Calu3 (cell line): ENCODE results near the gene ADPRH. TPM values are rescaled to one million over a fixed set of nuclear protein-coding genes. Genes with fewer than 3 reads are reported as not detected.

Experiments used
- BruUV-seq: library from RNA; stranded (reverse); fragments of 400-500 nt; replicated peaks from 2 replicates; lab custom pipeline; 2021; lab: Mats Ljungman, UMichigan
- CTCF ChIA-PET: fragments of 300-600 bp; sonication (Branson Sonifier 250); formaldehyde crosslinking; loops from one replicate; lab custom pipeline; 2022; ENCODE audit warnings: antibody characterized with exemption; lab: Charles Lee
- DNase-seq: peaks from one replicate; pipeline ENCODE4 v3.0.0; 2022
- H3K27ac Mint-ChIP-seq: one replicate; pipeline ENCODE4 v1.8.0; 2022; ENCODE audit warnings: mixed read lengths; ENCODE audit not compliant: unreplicated experiment
- H3K27me3 Mint-ChIP-seq: one replicate; pipeline ENCODE4 v1.8.0; 2022; ENCODE audit warnings: mixed read lengths; ENCODE audit not compliant: unreplicated experiment
- H3K36me3 Mint-ChIP-seq: one replicate; pipeline ENCODE4 v1.8.0; 2022; ENCODE audit warnings: mild to moderate bottlenecking, moderate library complexity, mixed read lengths; ENCODE audit not compliant: insufficient read depth, unreplicated experiment
- H3K4me1 Mint-ChIP-seq: one replicate; pipeline ENCODE4 v1.8.0; 2022; ENCODE audit warnings: mild to moderate bottlenecking, low read depth, mixed read lengths; ENCODE audit not compliant: unreplicated experiment
- H3K4me3 Mint-ChIP-seq: one replicate; pipeline ENCODE4 v1.8.0; 2022; ENCODE audit warnings: mild to moderate bottlenecking, low read depth, moderate library complexity, mixed read lengths; ENCODE audit not compliant: unreplicated experiment
- H3K9me3 Mint-ChIP-seq: one replicate; pipeline ENCODE4 v1.8.0; 2022; ENCODE audit warnings: low read depth, mixed read lengths; ENCODE audit not compliant: unreplicated experiment
- CTCF ChIP-seq: fragments of 200-600 bp; IDR thresholded peaks from one replicate; pipeline ENCODE4 v1.8.0; 2022; ENCODE audit warnings: antibody characterized with exemption; ENCODE audit not compliant: unreplicated experiment
- intact Hi-C: fragments of 100-400 bp; cut with micrococcal nuclease; formaldehyde crosslinking; loops from one replicate; pipeline ENCODE4 v1.10.0; 2022; ENCODE audit not compliant: unreplicated experiment
- total RNA-seq: library from RNA; stranded (reverse); gene quantifications from 2 replicates; pipeline ENCODE4 v1.2.3, GENCODE V29; 2022

ADPRH gene
- total RNA-seq, 1 experiment from 2014 or later: 2.4 TPM

- peaks cover 8% of the 10 kb centered on the region for H3K4me1 Mint-ChIP-seq
- DNase-seq: no peak
- H3K27me3 Mint-ChIP-seq: peaks cover 22% of the 10 kb centered on the region
- H3K27ac Mint-ChIP-seq: no peak overlapping the region
- BruUV-seq: no TSS peak
- TF ChIP-seq CTCF: no peak
- H3K36me3 Mint-ChIP-seq: peaks cover 4% of the 10 kb centered on the region
- intact Hi-C loops: no loop called here
- H3K9me3 Mint-ChIP-seq: no peaks in the 10 kb centered on the region
- H3K4me3 Mint-ChIP-seq: no peak overlapping the region
- CTCF ChIA-PET: no interaction called here
Observed at GRCh38 chr3:119628816-119629445, 49.6 kb downstream of the ADPRH start.

- peaks cover 15% of the 10 kb centered on the region for H3K27me3 Mint-ChIP-seq
- TF ChIP-seq CTCF: no peak
- intact Hi-C loops: no loop called here
- no peak overlapping the region for H3K27ac Mint-ChIP-seq
- H3K4me1 Mint-ChIP-seq: peaks cover 8% of the 10 kb centered on the region
- no TSS peak for BruUV-seq
- peaks cover 2% of the 10 kb centered on the region for H3K36me3 Mint-ChIP-seq
- no peak for DNase-seq
- H3K4me3 Mint-ChIP-seq: no peak overlapping the region
- CTCF ChIA-PET: interaction anchor here (0.5 to 1.7 kb wide), 2 partner anchors 34 to 365 kb away, joined by 4 to 5 read pairs; no protein-coding TSS in a partner anchor
- H3K9me3 Mint-ChIP-seq: no peaks in the 10 kb centered on the region
Observed at GRCh38 chr3:119630128-119630879, 51.0 kb downstream of the ADPRH start.

- Mint-ChIP-seq H3K27me3 (peaks cover 9% of the 10 kb centered on the region), H3K36me3 (no peaks in the 10 kb centered on the region), H3K4me1 (peaks cover 8% of the 10 kb centered on the region), H3K9me3 (no peaks in the 10 kb centered on the region), H3K27ac (no peak overlapping the region), H3K4me3 (no peak overlapping the region)
- CTCF ChIA-PET: interaction anchor here (1.7 kb wide), 1 partner anchor 35 kb away, joined by 5 read pairs; no protein-coding TSS in a partner anchor
- no peak for DNase-seq
- no peak for TF ChIP-seq CTCF
- intact Hi-C loops: no loop called here
- no TSS peak for BruUV-seq
Observed at GRCh38 chr3:119630880-119631329, 51.6 kb downstream of the ADPRH start.

- H3K4me3 Mint-ChIP-seq: no peak overlapping the region
- no peak overlapping the region for H3K27ac Mint-ChIP-seq
- H3K27me3 Mint-ChIP-seq: peaks cover 3% of the 10 kb centered on the region
- no peak for TF ChIP-seq CTCF
- BruUV-seq: no TSS peak
- no peaks in the 10 kb centered on the region for H3K36me3 Mint-ChIP-seq
- no peak for DNase-seq
- CTCF ChIA-PET: no interaction called here
- no peaks in the 10 kb centered on the region for H3K9me3 Mint-ChIP-seq
- intact Hi-C loops: no loop called here
- H3K4me1 Mint-ChIP-seq: peaks cover 8% of the 10 kb centered on the region
Observed at GRCh38 chr3:119631516-119631915, 52.2 kb downstream of the ADPRH start.
